ENCODE measurements around the gene GPHA2.

GPHA2 gene

GRCh38 chr11:64888729-64889511, 46.8 kb downstream of the GPHA2 start:
- DNase-seq: no peak

GRCh38 chr11:64888406-64888728, 47.3 kb downstream of the GPHA2 start:
- DNase-seq: no peak

DNA sequence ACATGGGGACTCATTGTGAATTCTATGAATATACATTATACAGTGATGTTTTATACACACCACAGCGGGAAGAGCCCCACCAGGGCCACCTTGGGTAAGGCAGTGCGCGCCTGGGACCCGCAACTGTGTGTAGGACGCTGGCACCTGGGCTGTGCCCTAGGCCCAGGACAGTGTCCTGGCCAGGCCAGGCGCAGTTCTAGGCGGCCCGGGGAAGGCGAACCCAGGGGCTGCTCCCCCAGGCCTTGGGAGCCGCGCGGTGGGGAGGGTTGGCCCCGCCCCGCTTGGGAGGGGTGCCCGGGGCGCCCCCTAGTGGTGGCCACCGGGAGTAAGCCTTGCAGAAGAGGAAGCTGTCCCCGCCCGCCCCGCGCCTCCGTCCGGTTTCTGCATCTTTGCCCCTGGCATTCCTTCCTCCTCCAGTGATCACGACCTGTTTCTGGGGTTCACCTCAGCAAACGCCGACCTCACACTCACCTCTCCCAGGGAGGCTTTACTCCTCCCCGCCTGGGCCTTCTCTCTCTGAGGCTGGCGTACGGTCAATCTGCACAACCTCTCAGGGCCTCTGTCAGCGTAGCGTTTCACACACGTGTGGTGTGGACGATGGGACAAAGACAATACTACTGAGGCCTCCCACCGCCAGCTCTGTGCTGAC, 47.8 kb downstream of the GPHA2 start:
- peak; percentile 68 to 89 (median 80) for DNase-seq

- no peak for DNase-seq
Measured at GRCh38 chr11:64887234-64887756, 48.4 kb downstream of the GPHA2 start.

DNA sequence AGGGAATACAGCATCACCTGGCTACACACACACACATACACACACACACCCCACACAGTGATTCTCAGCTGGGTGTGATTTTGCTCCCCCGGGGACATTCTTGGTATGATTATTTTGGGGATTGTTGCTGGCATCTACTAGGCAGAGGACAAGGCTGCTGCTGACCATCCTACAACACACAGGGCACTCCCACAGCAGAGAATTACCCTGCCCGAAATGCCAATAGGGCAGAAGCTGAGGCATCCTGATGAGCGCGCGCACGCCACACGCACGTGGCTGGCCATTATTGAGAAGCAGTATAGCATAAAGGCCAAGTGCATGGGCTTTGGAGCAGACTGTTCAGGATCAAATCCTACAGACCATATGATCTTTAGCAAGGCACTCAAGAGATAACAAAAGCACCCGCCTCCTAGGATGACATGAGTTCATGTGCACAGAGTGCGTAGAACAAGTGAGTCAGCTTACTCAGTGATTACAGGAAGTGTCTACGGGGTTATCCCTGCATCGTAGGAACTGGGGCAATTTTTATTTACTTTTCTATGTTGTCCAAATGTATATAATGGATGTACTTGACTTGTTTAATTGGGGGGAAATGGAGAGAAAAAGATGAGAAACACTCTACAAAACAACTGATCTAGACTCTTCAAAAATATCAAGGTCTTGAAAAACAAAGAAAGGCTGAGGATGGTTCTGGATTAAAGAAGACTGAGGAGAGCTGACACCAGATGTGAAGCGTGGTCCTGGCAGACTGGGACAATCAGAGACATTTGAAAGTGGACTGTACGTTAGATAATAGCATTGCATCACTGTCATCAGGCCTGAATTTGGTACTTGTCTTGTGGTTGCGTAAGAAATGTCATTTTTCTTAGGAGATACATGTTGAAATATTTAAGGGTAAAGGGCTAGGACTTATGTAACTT, 50.1 kb downstream of the GPHA2 start:
- peak in 1 of 6 experiments; percentile 19 for DNase-seq
